Measurements from ENCODE around the gene ANKRD65.
"Not testable (repeated sequence)": the region's sequence is repeated elsewhere in the genome, so short reads cannot be mapped to it uniquely, and the experiment has no call there.

GRCh38 chr1:1468196-1468985 is 47.3 kb upstream of the ANKRD65 start:
- TF ChIP-seq, protein P1, sequence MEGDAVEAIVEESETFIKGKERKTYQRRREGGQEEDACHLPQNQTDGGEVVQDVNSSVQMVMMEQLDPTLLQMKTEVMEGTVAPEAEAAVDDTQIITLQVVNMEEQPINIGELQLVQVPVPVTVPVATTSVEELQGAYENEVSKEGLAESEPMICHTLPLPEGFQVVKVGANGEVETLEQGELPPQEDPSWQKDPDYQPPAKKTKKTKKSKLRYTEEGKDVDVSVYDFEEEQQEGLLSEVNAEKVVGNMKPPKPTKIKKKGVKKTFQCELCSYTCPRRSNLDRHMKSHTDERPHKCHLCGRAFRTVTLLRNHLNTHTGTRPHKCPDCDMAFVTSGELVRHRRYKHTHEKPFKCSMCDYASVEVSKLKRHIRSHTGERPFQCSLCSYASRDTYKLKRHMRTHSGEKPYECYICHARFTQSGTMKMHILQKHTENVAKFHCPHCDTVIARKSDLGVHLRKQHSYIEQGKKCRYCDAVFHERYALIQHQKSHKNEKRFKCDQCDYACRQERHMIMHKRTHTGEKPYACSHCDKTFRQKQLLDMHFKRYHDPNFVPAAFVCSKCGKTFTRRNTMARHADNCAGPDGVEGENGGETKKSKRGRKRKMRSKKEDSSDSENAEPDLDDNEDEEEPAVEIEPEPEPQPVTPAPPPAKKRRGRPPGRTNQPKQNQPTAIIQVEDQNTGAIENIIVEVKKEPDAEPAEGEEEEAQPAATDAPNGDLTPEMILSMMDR (IDR thresholded peaks at IDR 0.05), result not testable (repeated sequence)
- TF ChIP-seq POLR2AphosphoS5 (IDR thresholded peaks at IDR 0.05; ENCODE audit: insufficient read depth in 1 of 2, low read depth in 1 of 2); POLR2A (IDR thresholded peaks at IDR 0.05): not testable (repeated sequence)
